Posterior cingulate gyrus (tissue), 11 donors: ENCODE data around the gene KRTAP10-5.
A peak's percentile ranks its signal among the peaks of the same experiment; 100 is the strongest.
"Not testable (repeated sequence)": the region's sequence is repeated elsewhere in the genome, so short reads cannot be mapped to it uniquely, and the experiment has no call there.

Experiments
- DNase-seq, 10 donors: peaks; one replicate each; pipeline versions ENCODE4 v3.0.0 to v3.0.0-alpha.2; 2020 to 2021; ENCODE audit warnings: mixed read lengths in 3 of 10
- intact Hi-C: fragments of 100-400 bp; cut with DNase I; formaldehyde crosslinking; loops from one replicate; pipeline ENCODE4 v1.15.1; 2023

The KRTAP10-5 gene

GRCh38 chr21:44592446-44593311 lies 12.3 kb upstream of the KRTAP10-5 start, which contains the start of gene KRTAP10-6:
KRTAP10-6 (minus strand) TSS chr21:44592505; CDS start chr21:44592484, 21 bp downstream.
- intact Hi-C loops = no loop called here
- DNase-seq = peak in 3 of 10 donors; percentile 24 to 72 (median 61)

GRCh38 chr21:44591801-44592130 lies 11.4 kb upstream of the KRTAP10-5 start:
- intact Hi-C loops = not testable (repeated sequence)
- DNase-seq = peak in 2 of 10 donors; percentile 22 to 68

- peak in 2 of 10 donors; percentile 36 to 85 for DNase-seq
- intact Hi-C loops = not testable (repeated sequence)
Measured at GRCh38 chr21:44590897-44591800, 10.7 kb upstream of the KRTAP10-5 start.

- intact Hi-C loops = no loop called here
- DNase-seq = peak in 2 of 10 donors; percentile 48 to 56
Measured at GRCh38 chr21:44590311-44590721, 9.9 kb upstream of the KRTAP10-5 start.

GRCh38 chr21:44589586-44590305 lies 9.3 kb upstream of the KRTAP10-5 start:
- DNase-seq = peak in 3 of 10 donors; percentile 20 to 74 (median 63)
- intact Hi-C loops = no loop called here

GRCh38 chr21:44589094-44589493 lies 8.7 kb upstream of the KRTAP10-5 start:
- DNase-seq = no peak
- intact Hi-C loops = no loop called here

- intact Hi-C loops = no loop called here
- peak in 1 of 10 donors; percentile 58 for DNase-seq
Measured at GRCh38 chr21:44585892-44586291, 5.5 kb upstream of the KRTAP10-5 start.

- intact Hi-C loops = no loop called here
- DNase-seq = no peak
Measured at GRCh38 chr21:44583800-44584147, 3.4 kb upstream of the KRTAP10-5 start.

GRCh38 chr21:44583089-44583799 lies 2.8 kb upstream of the KRTAP10-5 start:
- intact Hi-C loops = no loop called here
- no peak for DNase-seq

- DNase-seq = peak in 1 of 10 donors; percentile 31
- intact Hi-C loops = no loop called here
Measured at GRCh38 chr21:44582055-44582454, 1.7 kb upstream of the KRTAP10-5 start.

GRCh38 chr21:44581158-44581557 lies 754 bp upstream of the KRTAP10-5 start:
- intact Hi-C loops = no loop called here
- no peak for DNase-seq

- intact Hi-C loops = no loop called here
- no peak for DNase-seq
Measured at GRCh38 chr21:44579833-44580144, 615 bp downstream of the KRTAP10-5 start.

GRCh38 chr21:44579056-44579832 lies 1.2 kb downstream of the KRTAP10-5 start:
- intact Hi-C loops = no loop called here
- peak in 1 of 10 donors; percentile 56 for DNase-seq

GRCh38 chr21:44578371-44579055 lies 1.9 kb downstream of the KRTAP10-5 start:
- DNase-seq = peak in 2 of 10 donors; percentile 68 to 76
- intact Hi-C loops = no loop called here

- intact Hi-C loops = no loop called here
- peak in 1 of 10 donors; percentile 50 for DNase-seq
Measured at GRCh38 chr21:44576025-44576420, 4.4 kb downstream of the KRTAP10-5 start.

- no peak for DNase-seq
- intact Hi-C loops = no loop called here
Measured at GRCh38 chr21:44575307-44576024, 4.9 kb downstream of the KRTAP10-5 start.

GRCh38 chr21:44574457-44575306 lies 5.7 kb downstream of the KRTAP10-5 start:
- intact Hi-C loops = no loop called here
- peak in 2 of 10 donors; percentile 57 to 74 for DNase-seq
